Measurements from ENCODE around the gene TBC1D16.

The TBC1D16 gene

DNA sequence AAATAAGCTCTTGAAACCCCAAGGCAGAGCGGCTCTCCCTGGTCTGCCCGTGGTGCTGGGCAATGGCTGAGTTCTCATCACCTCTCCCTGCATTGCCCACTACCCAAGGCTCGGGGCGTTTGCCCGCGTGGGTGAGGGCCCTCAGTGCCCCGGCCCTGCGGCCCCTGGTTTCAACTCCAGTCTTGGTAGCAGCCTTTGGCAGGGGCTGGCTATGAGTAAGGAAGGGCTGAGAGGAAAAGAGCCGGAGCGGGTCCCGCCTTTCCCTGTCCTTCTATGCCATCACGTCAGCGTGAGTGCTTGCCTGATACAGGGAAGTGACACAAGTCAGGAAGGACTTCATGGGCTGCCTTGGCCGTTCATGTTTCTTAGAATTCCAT lies 124.7 kb downstream of the TBC1D16 start:
- no peak for TF ChIP-seq POLR2AphosphoS5 (IDR thresholded peaks at IDR 0.05; ENCODE audit: borderline replicate concordance, low read depth, low read length)
- TF ChIP-seq EZH2 (IDR thresholded peaks at IDR 0.05) = no peak
- no peak for TF ChIP-seq FOXP2 (optimal IDR thresholded peaks at IDR 0.05; ENCODE audit: control extremely low read depth, extremely low read length, insufficient read depth)
- Histone ChIP-seq H3K27ac (no peak overlapping the region), H3K9me3 (ENCODE audit: low read depth, low read length) (no peaks in the 10 kb centered on the region), H3K4me3 (no peak overlapping the region), H3K36me3 (ENCODE audit: insufficient read depth, low read length) (no peaks in the 10 kb centered on the region), H3K9ac (ENCODE audit: insufficient read length) (no peak overlapping the region)
- DNase-seq (ENCODE audit: low read depth, low spot score) = no peak

DNA sequence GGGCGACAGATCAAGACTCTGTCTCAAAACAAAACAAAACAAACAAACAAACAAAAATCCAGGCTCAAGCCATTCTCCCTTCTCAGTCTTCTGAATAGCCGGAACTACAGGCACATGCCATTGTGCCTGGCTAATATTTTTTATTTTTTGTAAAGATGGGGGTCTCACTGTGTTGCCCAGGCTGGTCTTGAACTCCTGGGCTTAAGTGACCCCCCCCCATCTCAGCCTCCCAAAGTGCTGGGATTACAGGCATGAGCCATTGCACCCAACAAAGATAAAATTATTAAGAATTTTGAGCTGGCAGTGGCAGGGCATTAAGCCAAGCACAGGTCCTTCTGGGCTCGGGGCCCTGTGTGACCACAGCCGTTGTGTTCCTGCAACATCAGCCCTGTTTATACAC lies 126.6 kb downstream of the TBC1D16 start:
- no peaks in the 10 kb centered on the region for H3K9me3 ChIP-seq (ENCODE audit: low read depth, low read length)
- H3K36me3 ChIP-seq (ENCODE audit: insufficient read depth, low read length) = no peaks in the 10 kb centered on the region
- DNase-seq (ENCODE audit: low read depth, low spot score) = no peak
- H3K27ac ChIP-seq = no peak overlapping the region
- no peak overlapping the region for H3K9ac ChIP-seq (ENCODE audit: insufficient read length)
- H3K4me3 ChIP-seq = no peak overlapping the region
- TF ChIP-seq EZH2 (IDR thresholded peaks at IDR 0.05) (no peak), FOXP2 (optimal IDR thresholded peaks at IDR 0.05; ENCODE audit: control extremely low read depth, extremely low read length, insufficient read depth) (no peak), POLR2AphosphoS5 (IDR thresholded peaks at IDR 0.05; ENCODE audit: borderline replicate concordance, low read depth, low read length) (no peak)

- Histone ChIP-seq H3K4me3 (peak overlapping the region; percentile 40), H3K9ac (ENCODE audit: insufficient read length) (no peak overlapping the region), H3K27ac (0 out of 2 replicates have a peak overlapping the region, but pooled peaks have one; percentile 8), H3K9me3 (ENCODE audit: low read depth, low read length) (no peaks in the 10 kb centered on the region), H3K36me3 (ENCODE audit: insufficient read depth, low read length) (no peaks in the 10 kb centered on the region)
- no peak for TF ChIP-seq POLR2AphosphoS5 (IDR thresholded peaks at IDR 0.05; ENCODE audit: borderline replicate concordance, low read depth, low read length)
- TF ChIP-seq FOXP2 (optimal IDR thresholded peaks at IDR 0.05; ENCODE audit: control extremely low read depth, extremely low read length, insufficient read depth) = no peak
- TF ChIP-seq EZH2 (IDR thresholded peaks at IDR 0.05) = no peak
- no peak for DNase-seq (ENCODE audit: low read depth, low spot score)
Observed at GRCh38 chr17:79907850-79908249, 127.8 kb downstream of the TBC1D16 start.

DNA sequence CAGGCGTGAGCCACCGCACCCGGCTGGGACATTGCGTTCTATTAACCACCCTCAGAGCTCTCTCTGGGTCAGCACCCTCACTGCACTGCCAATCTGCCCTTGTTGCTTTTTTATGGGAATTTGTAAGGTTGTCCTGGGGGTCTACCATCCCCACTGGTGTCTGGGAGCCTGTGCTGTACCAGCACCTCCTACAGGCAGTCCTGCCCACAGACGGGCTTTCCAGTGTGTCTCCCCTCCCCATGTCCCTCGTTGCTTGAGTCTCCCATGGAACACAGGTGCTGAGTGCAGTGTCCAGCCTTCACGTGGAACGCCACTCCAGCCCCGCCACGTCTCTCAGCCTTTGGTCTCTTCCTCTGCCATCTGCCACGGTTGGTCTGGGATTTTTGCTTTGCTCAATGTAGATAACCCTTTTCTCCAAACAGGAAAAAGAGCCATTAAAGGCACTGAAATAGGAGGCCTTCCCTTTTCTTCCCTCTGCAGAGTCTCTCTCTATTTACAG lies 128.4 kb downstream of the TBC1D16 start:
- no peak for TF ChIP-seq EZH2 (IDR thresholded peaks at IDR 0.05)
- TF ChIP-seq FOXP2 (optimal IDR thresholded peaks at IDR 0.05; ENCODE audit: control extremely low read depth, extremely low read length, insufficient read depth) = no peak
- no peak for TF ChIP-seq POLR2AphosphoS5 (IDR thresholded peaks at IDR 0.05; ENCODE audit: borderline replicate concordance, low read depth, low read length)
- Histone ChIP-seq H3K4me3 (peak overlapping the region; percentile 40), H3K27ac (peak overlapping the region; percentile 56; the same call in 1 of the 2 replicates)

GRCh38 chr17:79905832-79906231 lies 129.8 kb downstream of the TBC1D16 start:
- Histone ChIP-seq H3K4me3 (no peak overlapping the region), H3K27ac (no peak overlapping the region), H3K9ac (ENCODE audit: insufficient read length) (no peak overlapping the region), H3K9me3 (ENCODE audit: low read depth, low read length) (no peaks in the 10 kb centered on the region), H3K36me3 (ENCODE audit: insufficient read depth, low read length) (no peaks in the 10 kb centered on the region)
- no peak for DNase-seq (ENCODE audit: low read depth, low spot score)
- TF ChIP-seq EZH2 (IDR thresholded peaks at IDR 0.05) (no peak), POLR2AphosphoS5 (IDR thresholded peaks at IDR 0.05; ENCODE audit: borderline replicate concordance, low read depth, low read length) (no peak), FOXP2 (optimal IDR thresholded peaks at IDR 0.05; ENCODE audit: control extremely low read depth, extremely low read length, insufficient read depth) (no peak)

More for the DNA sequence above, 128.4 kb downstream of the TBC1D16 start:
- H3K9ac ChIP-seq (ENCODE audit: insufficient read length) = peak overlapping the region; percentile 22
- no peaks in the 10 kb centered on the region for H3K36me3 ChIP-seq (ENCODE audit: insufficient read depth, low read length)
- no peak for DNase-seq (ENCODE audit: low read depth, low spot score)
- no peaks in the 10 kb centered on the region for H3K9me3 ChIP-seq (ENCODE audit: low read depth, low read length)

- H3K4me3 ChIP-seq = no peak overlapping the region
- H3K9ac ChIP-seq (ENCODE audit: insufficient read length) = no peak overlapping the region
- H3K9me3 ChIP-seq (ENCODE audit: low read depth, low read length) = no peaks in the 10 kb centered on the region
- H3K36me3 ChIP-seq (ENCODE audit: insufficient read depth, low read length) = no peaks in the 10 kb centered on the region
- TF ChIP-seq FOXP2 (optimal IDR thresholded peaks at IDR 0.05; ENCODE audit: control extremely low read depth, extremely low read length, insufficient read depth) = no peak
- no peak for TF ChIP-seq EZH2 (IDR thresholded peaks at IDR 0.05)
- no peak for TF ChIP-seq POLR2AphosphoS5 (IDR thresholded peaks at IDR 0.05; ENCODE audit: borderline replicate concordance, low read depth, low read length)
- DNase-seq (ENCODE audit: low read depth, low spot score) = no peak
- H3K27ac ChIP-seq = no peak overlapping the region
Observed at GRCh38 chr17:79904865-79905264, 130.8 kb downstream of the TBC1D16 start.

DNA sequence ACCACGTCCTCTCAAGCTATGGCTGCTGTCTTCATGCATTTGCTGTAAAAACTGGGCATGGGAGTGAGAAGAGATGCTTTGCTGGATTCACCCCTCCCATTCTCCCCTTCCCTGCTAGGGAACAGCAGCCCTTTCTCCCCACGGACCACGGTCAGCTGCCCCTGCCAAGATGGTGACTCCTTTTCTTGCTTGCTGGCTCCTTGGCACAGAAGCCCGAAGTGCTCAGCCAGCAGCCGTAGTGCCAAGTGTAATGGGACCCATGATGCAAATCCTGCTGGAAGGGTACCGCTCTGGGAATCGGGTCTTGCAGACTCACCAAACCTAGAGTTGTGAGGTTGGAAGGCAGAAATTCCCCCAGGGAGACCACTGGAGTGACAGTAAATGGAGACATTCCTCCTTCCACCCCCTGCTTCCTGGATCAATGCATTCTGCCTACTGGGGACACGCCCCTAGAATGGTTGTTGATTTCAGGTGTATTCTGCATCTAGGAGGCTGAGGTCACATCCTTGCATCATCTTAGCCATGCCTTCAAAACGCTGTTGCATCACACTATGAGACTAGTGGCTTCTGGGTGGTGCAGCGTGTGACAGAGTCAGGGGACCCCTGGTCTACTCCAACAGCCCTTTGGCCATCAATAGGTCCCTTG lies 133.4 kb downstream of the TBC1D16 start:
- DNase-seq (ENCODE audit: low read depth, low spot score) = no peak
- no peak for TF ChIP-seq FOXP2 (optimal IDR thresholded peaks at IDR 0.05; ENCODE audit: control extremely low read depth, extremely low read length, insufficient read depth)
- TF ChIP-seq POLR2AphosphoS5 (IDR thresholded peaks at IDR 0.05; ENCODE audit: borderline replicate concordance, low read depth, low read length) = no peak
- TF ChIP-seq EZH2 (IDR thresholded peaks at IDR 0.05) = no peak
- no peaks in the 10 kb centered on the region for H3K36me3 ChIP-seq (ENCODE audit: insufficient read depth, low read length)

GRCh38 chr17:79901131-79901530 lies 134.5 kb downstream of the TBC1D16 start:
- TF ChIP-seq EZH2 (IDR thresholded peaks at IDR 0.05) (no peak), POLR2AphosphoS5 (IDR thresholded peaks at IDR 0.05; ENCODE audit: borderline replicate concordance, low read depth, low read length) (no peak), FOXP2 (optimal IDR thresholded peaks at IDR 0.05; ENCODE audit: control extremely low read depth, extremely low read length, insufficient read depth) (no peak)
- Histone ChIP-seq H3K36me3 (ENCODE audit: insufficient read depth, low read length) (no peaks in the 10 kb centered on the region), H3K27ac (no peak overlapping the region), H3K9me3 (ENCODE audit: low read depth, low read length) (no peaks in the 10 kb centered on the region), H3K4me3 (no peak overlapping the region), H3K9ac (ENCODE audit: insufficient read length) (no peak overlapping the region)
- DNase-seq (ENCODE audit: low read depth, low spot score) = no peak

More for the DNA sequence above, 133.4 kb downstream of the TBC1D16 start:
- H3K9ac ChIP-seq (ENCODE audit: insufficient read length) = no peak overlapping the region
- H3K27ac ChIP-seq = no peak overlapping the region
- no peaks in the 10 kb centered on the region for H3K9me3 ChIP-seq (ENCODE audit: low read depth, low read length)
- no peak overlapping the region for H3K4me3 ChIP-seq

Measured in SK-N-MC (cell line).